ENCODE measurements around the gene FNDC11. TPM values are rescaled to one million over a fixed set of nuclear protein-coding genes. Genes with fewer than 3 reads are reported as not detected.

The FNDC11 gene
- total and polyA plus RNA-seq, 2 of the 13 experiments (the other 11 are each of a cell fraction or from before 2014, with no cell fraction given) = 0.07 TPM; not detected in 1

GRCh38 chr20:63574156-63574828 is 20.3 kb downstream of the FNDC11 start, which contains the start of gene HELZ2 (continued):
- TF ChIP-seq ZNF780A (CRISPR knock-in tag; IDR thresholded peaks at IDR 0.05) = no peak
- TF ChIP-seq ZFP36 (IDR thresholded peaks at IDR 0.05; ENCODE audit: borderline replicate concordance, low read depth, low read length, partially characterized antibody) = no peak
- TF ChIP-seq SP4 (CRISPR knock-in tag; IDR thresholded peaks at IDR 0.05) = no peak; the same call in 1 of the 2 replicates
- no peak for TF ChIP-seq MXD4 (CRISPR knock-in tag; IDR thresholded peaks at IDR 0.05)
- TF ChIP-seq AFF4 (CRISPR knock-in tag; IDR thresholded peaks at IDR 0.05) = no peak
- TF ChIP-seq MEIS1 (CRISPR knock-in tag; IDR thresholded peaks at IDR 0.05; ENCODE audit: borderline replicate concordance) = no peak; the same call in 1 of the 2 replicates
- no peak for TF ChIP-seq SP140L (CRISPR knock-in tag; IDR thresholded peaks at IDR 0.05; ENCODE audit: borderline replicate concordance)
- no peak for TF ChIP-seq ZNF784 (CRISPR knock-in tag; IDR thresholded peaks at IDR 0.05; ENCODE audit: borderline replicate concordance)
- no peak for TF ChIP-seq HNF4A (CRISPR knock-in tag; IDR thresholded peaks at IDR 0.05)
- TF ChIP-seq, protein P1, sequence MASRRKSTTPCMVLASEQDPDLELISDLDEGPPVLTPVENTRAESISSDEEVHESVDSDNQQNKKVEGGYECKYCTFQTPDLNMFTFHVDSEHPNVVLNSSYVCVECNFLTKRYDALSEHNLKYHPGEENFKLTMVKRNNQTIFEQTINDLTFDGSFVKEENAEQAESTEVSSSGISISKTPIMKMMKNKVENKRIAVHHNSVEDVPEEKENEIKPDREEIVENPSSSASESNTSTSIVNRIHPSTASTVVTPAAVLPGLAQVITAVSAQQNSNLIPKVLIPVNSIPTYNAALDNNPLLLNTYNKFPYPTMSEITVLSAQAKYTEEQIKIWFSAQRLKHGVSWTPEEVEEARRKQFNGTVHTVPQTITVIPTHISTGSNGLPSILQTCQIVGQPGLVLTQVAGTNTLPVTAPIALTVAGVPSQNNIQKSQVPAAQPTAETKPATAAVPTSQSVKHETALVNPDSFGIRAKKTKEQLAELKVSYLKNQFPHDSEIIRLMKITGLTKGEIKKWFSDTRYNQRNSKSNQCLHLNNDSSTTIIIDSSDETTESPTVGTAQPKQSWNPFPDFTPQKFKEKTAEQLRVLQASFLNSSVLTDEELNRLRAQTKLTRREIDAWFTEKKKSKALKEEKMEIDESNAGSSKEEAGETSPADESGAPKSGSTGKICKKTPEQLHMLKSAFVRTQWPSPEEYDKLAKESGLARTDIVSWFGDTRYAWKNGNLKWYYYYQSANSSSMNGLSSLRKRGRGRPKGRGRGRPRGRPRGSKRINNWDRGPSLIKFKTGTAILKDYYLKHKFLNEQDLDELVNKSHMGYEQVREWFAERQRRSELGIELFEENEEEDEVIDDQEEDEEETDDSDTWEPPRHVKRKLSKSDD (CRISPR knock-in tag; IDR thresholded peaks at IDR 0.05; ENCODE audit: low read depth) = no peak
- TF ChIP-seq ZNF615 (CRISPR knock-in tag; IDR thresholded peaks at IDR 0.05; ENCODE audit: borderline replicate concordance) = no peak
- TF ChIP-seq ZSCAN29 (CRISPR knock-in tag; conservative IDR thresholded peaks at IDR 0.05) = no peak
- no peak; the same call in 1 of the 2 replicates for TF ChIP-seq FOXK1 (CRISPR knock-in tag; IDR thresholded peaks at IDR 0.05; ENCODE audit: borderline replicate concordance, low read depth)
- TF ChIP-seq ZNF230 (CRISPR knock-in tag; IDR thresholded peaks at IDR 0.05) = no peak
- TF ChIP-seq AKAP8 (CRISPR knock-in tag; IDR thresholded peaks at IDR 0.05) = peak; percentile 14; the same call in 1 of the 2 replicates
- TF ChIP-seq ZNF205 (CRISPR knock-in tag; IDR thresholded peaks at IDR 0.05) = no peak
- peak; percentile 85; the same call in 1 of the 2 replicates for TF ChIP-seq ZNF333 (CRISPR knock-in tag; IDR thresholded peaks at IDR 0.05; ENCODE audit: borderline replicate concordance)
- no peak for TF ChIP-seq ZNF557 (CRISPR knock-in tag; IDR thresholded peaks at IDR 0.05)
- no peak for TF ChIP-seq WIZ (CRISPR knock-in tag; IDR thresholded peaks at IDR 0.05)
- TF ChIP-seq DR1 (CRISPR knock-in tag; IDR thresholded peaks at IDR 0.05) = 0 out of 2 replicates have a peak, but pooled peaks have one; percentile 39
- TF ChIP-seq ZSCAN21 (CRISPR knock-in tag; IDR thresholded peaks at IDR 0.05; ENCODE audit: borderline replicate concordance) = 0 out of 2 replicates have a peak, but pooled peaks have one; percentile 24
- TF ChIP-seq GATAD2A (CRISPR knock-in tag; IDR thresholded peaks at IDR 0.05) = no peak

Data from HepG2 (cell line).